Measurements from ENCODE around the gene RIC8B. TPM values are rescaled to one million over a fixed set of nuclear protein-coding genes. Genes with fewer than 3 reads are reported as not detected.

RIC8B gene
- total RNA-seq, 1 donor from 2014 or later: 19.7 TPM

DNA sequence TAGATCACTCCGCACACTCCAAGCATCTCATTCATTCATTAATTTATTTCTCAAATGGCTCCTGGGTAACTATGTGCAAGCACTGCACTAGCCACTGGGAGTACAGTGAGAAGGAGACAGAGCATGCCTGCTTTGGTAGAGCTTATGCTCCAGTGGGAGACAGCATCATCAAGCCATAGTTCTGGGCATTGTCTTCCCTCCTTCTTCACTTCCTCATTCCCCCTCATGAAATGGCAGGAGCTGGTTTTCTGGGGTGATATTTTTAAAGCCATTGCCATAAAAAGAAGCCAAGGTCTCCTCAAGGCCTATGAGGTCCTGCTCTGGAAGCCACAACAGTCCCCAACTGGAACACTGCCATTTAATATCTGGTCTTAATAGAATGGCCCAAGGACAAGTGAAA lies 20.2 kb upstream of the RIC8B start:
- H3K27ac ChIP-seq (ENCODE audit: low read depth, low read length): no peak overlapping the region
- H3K36me3 ChIP-seq (ENCODE audit: insufficient read depth, low read length): no peaks in the 10 kb centered on the region
- no peak overlapping the region for H3K27ac Mint-ChIP-seq (ENCODE audit: unreplicated experiment)
- H3K4me3 Mint-ChIP-seq (ENCODE audit: unreplicated experiment): no peak overlapping the region
- H4K20me1 ChIP-seq (ENCODE audit: insufficient read depth, low read length): no peaks in the 10 kb centered on the region
- no peak overlapping the region for H3K4me3 ChIP-seq (ENCODE audit: insufficient read depth, low read depth, low read length)
- no peaks in the 10 kb centered on the region for H3K9me3 ChIP-seq (ENCODE audit: insufficient read depth, low read depth, low read length)
- TF ChIP-seq, protein P1, sequence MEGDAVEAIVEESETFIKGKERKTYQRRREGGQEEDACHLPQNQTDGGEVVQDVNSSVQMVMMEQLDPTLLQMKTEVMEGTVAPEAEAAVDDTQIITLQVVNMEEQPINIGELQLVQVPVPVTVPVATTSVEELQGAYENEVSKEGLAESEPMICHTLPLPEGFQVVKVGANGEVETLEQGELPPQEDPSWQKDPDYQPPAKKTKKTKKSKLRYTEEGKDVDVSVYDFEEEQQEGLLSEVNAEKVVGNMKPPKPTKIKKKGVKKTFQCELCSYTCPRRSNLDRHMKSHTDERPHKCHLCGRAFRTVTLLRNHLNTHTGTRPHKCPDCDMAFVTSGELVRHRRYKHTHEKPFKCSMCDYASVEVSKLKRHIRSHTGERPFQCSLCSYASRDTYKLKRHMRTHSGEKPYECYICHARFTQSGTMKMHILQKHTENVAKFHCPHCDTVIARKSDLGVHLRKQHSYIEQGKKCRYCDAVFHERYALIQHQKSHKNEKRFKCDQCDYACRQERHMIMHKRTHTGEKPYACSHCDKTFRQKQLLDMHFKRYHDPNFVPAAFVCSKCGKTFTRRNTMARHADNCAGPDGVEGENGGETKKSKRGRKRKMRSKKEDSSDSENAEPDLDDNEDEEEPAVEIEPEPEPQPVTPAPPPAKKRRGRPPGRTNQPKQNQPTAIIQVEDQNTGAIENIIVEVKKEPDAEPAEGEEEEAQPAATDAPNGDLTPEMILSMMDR (IDR thresholded peaks at IDR 0.05; ENCODE audit: insufficient read depth, low read depth, low read length): no peak
- no peak for TF ChIP-seq EZH2 (IDR thresholded peaks at IDR 0.05; ENCODE audit: insufficient read depth, low read length)
- peaks cover 2% of the 10 kb centered on the region for H3K4me1 Mint-ChIP-seq (ENCODE audit: low read depth, unreplicated experiment)
- H3K9ac ChIP-seq (ENCODE audit: low read length): no peak overlapping the region
- no peaks in the 10 kb centered on the region for H3K79me2 ChIP-seq (ENCODE audit: insufficient read depth, low read length)
- FAIRE-seq (no peak), DNase-seq (ENCODE audit: low read depth) (no peak)
- no peak overlapping the region for H3K4me2 ChIP-seq (ENCODE audit: low read length)
- no peaks in the 10 kb centered on the region for H3K4me1 ChIP-seq (ENCODE audit: insufficient read depth, low read length)
- peaks cover 3% of the 10 kb centered on the region for H3K27me3 Mint-ChIP-seq (ENCODE audit: low read depth, unreplicated experiment)
- H2AFZ ChIP-seq (ENCODE audit: low read depth, low read length): no peak overlapping the region
- no peaks in the 10 kb centered on the region for H3K36me3 Mint-ChIP-seq (ENCODE audit: low read depth, unreplicated experiment)
- no peaks in the 10 kb centered on the region for H3K27me3 ChIP-seq (ENCODE audit: insufficient read depth, low read length)
- H3K9me3 Mint-ChIP-seq (ENCODE audit: unreplicated experiment): peaks cover 7% of the 10 kb centered on the region

DNA sequence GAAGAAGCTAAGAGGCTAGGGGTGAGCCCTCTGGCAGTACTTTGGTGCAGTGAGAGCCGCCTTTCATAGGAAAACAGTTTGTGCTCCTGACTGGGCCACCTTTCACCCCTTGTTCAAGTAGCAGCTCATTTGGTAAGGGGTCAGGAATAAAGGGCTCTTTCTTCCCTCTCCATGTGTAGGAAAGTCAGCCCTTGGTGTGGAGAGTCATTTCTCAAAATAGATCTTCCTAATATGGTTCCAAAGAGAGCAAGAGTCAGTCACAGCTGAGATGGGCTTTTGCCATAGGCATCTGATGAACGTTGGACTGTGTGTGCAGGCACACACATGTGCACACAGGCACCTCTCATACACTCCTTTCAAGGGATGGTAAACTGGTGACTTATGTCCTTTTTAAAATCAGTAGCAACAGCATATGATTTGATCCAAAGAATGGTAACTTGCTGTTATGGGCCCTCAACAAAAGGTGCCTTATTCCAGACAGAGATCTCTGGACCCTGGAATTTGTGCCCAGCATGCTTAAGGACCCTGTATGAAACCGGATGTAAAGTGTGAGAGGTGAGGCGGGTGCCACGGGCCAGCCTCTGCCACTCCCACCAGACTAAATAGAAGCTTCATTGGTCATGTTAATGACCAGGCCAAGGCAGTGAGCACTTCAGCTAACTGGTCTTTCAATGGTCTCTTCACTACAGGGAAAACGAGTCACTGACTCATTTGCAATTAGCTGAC lies 16.7 kb upstream of the RIC8B start:
- no peak overlapping the region for H3K4me3 ChIP-seq (ENCODE audit: insufficient read depth, low read depth, low read length)
- Mint-ChIP-seq H3K27ac (ENCODE audit: unreplicated experiment) (no peak overlapping the region), H3K9me3 (ENCODE audit: unreplicated experiment) (peaks cover 7% of the 10 kb centered on the region), H3K36me3 (ENCODE audit: low read depth, unreplicated experiment) (no peaks in the 10 kb centered on the region), H3K4me3 (ENCODE audit: unreplicated experiment) (no peak overlapping the region), H3K4me1 (ENCODE audit: low read depth, unreplicated experiment) (peaks cover 10% of the 10 kb centered on the region), H3K27me3 (ENCODE audit: low read depth, unreplicated experiment) (peaks cover 3% of the 10 kb centered on the region)
- H3K36me3 ChIP-seq (ENCODE audit: insufficient read depth, low read length): no peaks in the 10 kb centered on the region
- no peaks in the 10 kb centered on the region for H3K4me1 ChIP-seq (ENCODE audit: insufficient read depth, low read length)
- no peaks in the 10 kb centered on the region for H3K9me3 ChIP-seq (ENCODE audit: insufficient read depth, low read depth, low read length)
- TF ChIP-seq, protein P1 (IDR thresholded peaks at IDR 0.05; ENCODE audit: insufficient read depth, low read depth, low read length): no peak
- no peak for TF ChIP-seq EZH2 (IDR thresholded peaks at IDR 0.05; ENCODE audit: insufficient read depth, low read length)
- DNase-seq (ENCODE audit: low read depth) (no peak), FAIRE-seq (no peak)
- H3K27ac ChIP-seq (ENCODE audit: low read depth, low read length): no peak overlapping the region
- H2AFZ ChIP-seq (ENCODE audit: low read depth, low read length): no peak overlapping the region
- no peaks in the 10 kb centered on the region for H3K27me3 ChIP-seq (ENCODE audit: insufficient read depth, low read length)
- H4K20me1 ChIP-seq (ENCODE audit: insufficient read depth, low read length): no peaks in the 10 kb centered on the region
- no peak overlapping the region for H3K9ac ChIP-seq (ENCODE audit: low read length)
- no peak overlapping the region for H3K4me2 ChIP-seq (ENCODE audit: low read length)
- H3K79me2 ChIP-seq (ENCODE audit: insufficient read depth, low read length): no peaks in the 10 kb centered on the region

All from astrocyte (in vitro differentiated cells and primary cell).